Measurements from ENCODE around the gene PCLO.

Gene PCLO

DNA sequence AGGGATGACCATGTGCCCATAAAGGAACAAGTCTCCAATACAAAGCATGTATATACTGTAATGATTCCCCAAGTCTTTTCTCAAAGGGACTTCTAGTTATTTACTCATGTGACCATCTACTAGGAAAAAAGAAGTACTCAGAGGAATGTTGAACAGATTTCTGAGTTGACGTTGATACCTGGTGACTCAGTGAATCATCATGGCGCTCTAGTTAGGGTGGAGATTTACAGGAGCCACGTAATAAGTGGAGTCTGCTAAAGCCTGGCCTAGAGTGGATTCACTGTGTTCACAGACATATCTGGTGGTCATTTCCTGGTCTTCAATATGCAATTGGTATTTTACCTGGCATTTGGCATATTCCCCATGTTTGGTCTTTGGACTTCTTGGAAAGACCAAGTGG is 416.9 kb downstream of the PCLO start:
- no peak overlapping the region for H3K4me3 ChIP-seq (ENCODE audit: low read length)
- H3K9me3 ChIP-seq (ENCODE audit: control insufficient read depth, low read depth, low read length): no peaks in the 10 kb centered on the region
- H3K9ac ChIP-seq (ENCODE audit: low read length): no peak overlapping the region
- no peak overlapping the region for H3K27ac ChIP-seq (ENCODE audit: low read length)
- H3K36me3 ChIP-seq (ENCODE audit: control insufficient read depth, low read depth, low read length): no peaks in the 10 kb centered on the region
- peaks cover 5% of the 10 kb centered on the region for H3K4me1 ChIP-seq (ENCODE audit: control insufficient read depth, low read depth, low read length)
- H3K27me3 ChIP-seq (ENCODE audit: control insufficient read depth, insufficient read depth, low read length): no peaks in the 10 kb centered on the region

DNA sequence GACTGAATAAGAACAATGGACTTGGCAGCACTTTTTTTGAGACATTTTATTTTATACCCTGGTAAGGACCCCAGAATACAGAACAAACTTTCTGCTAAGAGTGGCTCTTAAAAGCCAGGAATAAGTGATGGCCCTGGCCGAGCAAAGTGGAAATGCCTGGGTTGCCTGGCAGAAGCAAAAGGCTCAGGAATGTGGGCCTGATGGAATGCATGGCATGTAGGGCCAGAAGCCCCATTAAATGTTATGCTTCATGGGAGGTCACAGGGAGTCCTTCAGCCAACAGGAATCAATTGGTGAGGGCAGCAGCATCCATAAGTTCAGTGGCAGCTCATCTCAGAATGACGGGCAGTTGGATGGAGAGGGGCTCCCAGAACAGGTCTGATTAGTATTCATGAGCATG is 417.6 kb downstream of the PCLO start:
- no peaks in the 10 kb centered on the region for H3K27me3 ChIP-seq (ENCODE audit: control insufficient read depth, insufficient read depth, low read length)
- no peak overlapping the region for H3K9ac ChIP-seq (ENCODE audit: low read length)
- no peak overlapping the region for H3K4me3 ChIP-seq (ENCODE audit: low read length)
- no peaks in the 10 kb centered on the region for H3K9me3 ChIP-seq (ENCODE audit: control insufficient read depth, low read depth, low read length)
- H3K27ac ChIP-seq (ENCODE audit: low read length): no peak overlapping the region
- peaks cover 5% of the 10 kb centered on the region for H3K4me1 ChIP-seq (ENCODE audit: control insufficient read depth, low read depth, low read length)
- no peaks in the 10 kb centered on the region for H3K36me3 ChIP-seq (ENCODE audit: control insufficient read depth, low read depth, low read length)

GRCh38 chr7:82742163-82742562 is 420.5 kb downstream of the PCLO start:
- H3K9ac ChIP-seq (ENCODE audit: low read length): no peak overlapping the region
- no peaks in the 10 kb centered on the region for H3K9me3 ChIP-seq (ENCODE audit: control insufficient read depth, low read depth, low read length)
- no peaks in the 10 kb centered on the region for H3K36me3 ChIP-seq (ENCODE audit: control insufficient read depth, low read depth, low read length)
- no peak overlapping the region for H3K4me3 ChIP-seq (ENCODE audit: low read length)
- no peaks in the 10 kb centered on the region for H3K27me3 ChIP-seq (ENCODE audit: control insufficient read depth, insufficient read depth, low read length)
- no peak overlapping the region for H3K27ac ChIP-seq (ENCODE audit: low read length)
- peaks cover 5% of the 10 kb centered on the region for H3K4me1 ChIP-seq (ENCODE audit: control insufficient read depth, low read depth, low read length)

GRCh38 chr7:82741493-82741892 is 421.2 kb downstream of the PCLO start:
- Histone ChIP-seq H3K27ac (ENCODE audit: low read length) (no peak overlapping the region), H3K27me3 (ENCODE audit: control insufficient read depth, insufficient read depth, low read length) (no peaks in the 10 kb centered on the region), H3K9ac (ENCODE audit: low read length) (no peak overlapping the region), H3K4me1 (ENCODE audit: control insufficient read depth, low read depth, low read length) (peaks cover 5% of the 10 kb centered on the region), H3K9me3 (ENCODE audit: control insufficient read depth, low read depth, low read length) (no peaks in the 10 kb centered on the region), H3K36me3 (ENCODE audit: control insufficient read depth, low read depth, low read length) (no peaks in the 10 kb centered on the region), H3K4me3 (ENCODE audit: low read length) (no peak overlapping the region)

DNA sequence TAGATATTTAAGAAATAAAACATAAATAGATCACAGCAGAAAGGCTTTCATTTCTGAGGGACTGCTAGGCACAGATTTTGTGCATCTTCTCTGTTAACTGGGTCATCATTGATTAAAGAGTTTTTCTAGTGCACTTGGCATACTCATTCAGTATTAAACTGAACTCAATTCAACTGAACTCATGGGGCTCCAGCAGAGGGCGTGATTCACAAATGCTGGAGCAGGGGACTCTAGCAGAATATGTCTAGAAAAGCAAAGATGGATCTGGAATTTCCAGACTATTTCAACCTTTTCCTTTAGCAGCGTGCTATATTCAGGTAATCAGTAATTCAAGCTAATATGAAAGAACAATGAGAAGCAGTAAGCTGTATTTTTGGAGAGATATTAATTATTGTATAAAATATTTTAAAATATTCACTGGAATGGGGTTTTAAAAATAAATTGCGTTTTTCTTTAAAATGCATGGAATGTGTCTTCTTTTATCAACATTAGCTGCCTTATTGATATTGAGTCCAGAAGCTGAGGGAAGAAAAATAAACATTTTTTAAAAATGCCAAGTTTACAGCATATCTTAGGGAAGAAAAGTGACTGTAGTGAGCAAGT is 422.3 kb downstream of the PCLO start:
- no peaks in the 10 kb centered on the region for H3K36me3 ChIP-seq (ENCODE audit: control insufficient read depth, low read depth, low read length)
- no peaks in the 10 kb centered on the region for H3K27me3 ChIP-seq (ENCODE audit: control insufficient read depth, insufficient read depth, low read length)
- H3K27ac ChIP-seq (ENCODE audit: low read length): no peak overlapping the region
- H3K9ac ChIP-seq (ENCODE audit: low read length): no peak overlapping the region
- H3K4me3 ChIP-seq (ENCODE audit: low read length): no peak overlapping the region
- peaks cover 5% of the 10 kb centered on the region for H3K4me1 ChIP-seq (ENCODE audit: control insufficient read depth, low read depth, low read length)
- no peaks in the 10 kb centered on the region for H3K9me3 ChIP-seq (ENCODE audit: control insufficient read depth, low read depth, low read length)

DNA sequence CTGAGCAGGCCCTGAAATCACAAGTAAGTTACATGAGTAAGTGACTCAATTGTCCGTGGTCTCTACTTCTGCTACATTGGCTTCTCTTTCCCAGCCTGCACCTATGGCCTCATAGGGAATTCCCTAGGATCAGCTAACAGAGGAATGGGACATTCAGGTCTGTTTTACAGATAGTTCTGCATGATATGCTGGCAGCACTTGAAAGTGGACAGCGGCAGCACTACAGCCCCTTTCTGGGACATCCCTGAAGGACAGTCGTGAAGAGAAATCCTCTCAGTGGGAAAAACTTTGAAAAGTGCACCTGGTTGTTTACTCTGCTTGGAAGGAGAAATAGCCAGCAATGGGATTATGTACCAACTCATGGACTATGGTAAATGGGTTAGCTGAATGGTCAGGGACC is 426.1 kb downstream of the PCLO start:
- Histone ChIP-seq H3K27ac (ENCODE audit: low read length) (no peak overlapping the region), H3K9me3 (ENCODE audit: control insufficient read depth, low read depth, low read length) (no peaks in the 10 kb centered on the region)

GRCh38 chr7:82732677-82733076 is 430.0 kb downstream of the PCLO start:
- no peaks in the 10 kb centered on the region for H3K4me1 ChIP-seq (ENCODE audit: control insufficient read depth, low read depth, low read length)
- H3K4me3 ChIP-seq (ENCODE audit: low read length): no peak overlapping the region
- no peak overlapping the region for H3K9ac ChIP-seq (ENCODE audit: low read length)
- no peaks in the 10 kb centered on the region for H3K36me3 ChIP-seq (ENCODE audit: control insufficient read depth, low read depth, low read length)
- no peaks in the 10 kb centered on the region for H3K9me3 ChIP-seq (ENCODE audit: control insufficient read depth, low read depth, low read length)
- no peaks in the 10 kb centered on the region for H3K27me3 ChIP-seq (ENCODE audit: control insufficient read depth, insufficient read depth, low read length)
- no peak overlapping the region for H3K27ac ChIP-seq (ENCODE audit: low read length)

More for the DNA sequence above, 426.1 kb downstream of the PCLO start:
- Histone ChIP-seq H3K27me3 (ENCODE audit: control insufficient read depth, insufficient read depth, low read length) (no peaks in the 10 kb centered on the region), H3K4me3 (ENCODE audit: low read length) (no peak overlapping the region), H3K36me3 (ENCODE audit: control insufficient read depth, low read depth, low read length) (no peaks in the 10 kb centered on the region), H3K4me1 (ENCODE audit: control insufficient read depth, low read depth, low read length) (no peaks in the 10 kb centered on the region), H3K9ac (ENCODE audit: low read length) (no peak overlapping the region)

DNA sequence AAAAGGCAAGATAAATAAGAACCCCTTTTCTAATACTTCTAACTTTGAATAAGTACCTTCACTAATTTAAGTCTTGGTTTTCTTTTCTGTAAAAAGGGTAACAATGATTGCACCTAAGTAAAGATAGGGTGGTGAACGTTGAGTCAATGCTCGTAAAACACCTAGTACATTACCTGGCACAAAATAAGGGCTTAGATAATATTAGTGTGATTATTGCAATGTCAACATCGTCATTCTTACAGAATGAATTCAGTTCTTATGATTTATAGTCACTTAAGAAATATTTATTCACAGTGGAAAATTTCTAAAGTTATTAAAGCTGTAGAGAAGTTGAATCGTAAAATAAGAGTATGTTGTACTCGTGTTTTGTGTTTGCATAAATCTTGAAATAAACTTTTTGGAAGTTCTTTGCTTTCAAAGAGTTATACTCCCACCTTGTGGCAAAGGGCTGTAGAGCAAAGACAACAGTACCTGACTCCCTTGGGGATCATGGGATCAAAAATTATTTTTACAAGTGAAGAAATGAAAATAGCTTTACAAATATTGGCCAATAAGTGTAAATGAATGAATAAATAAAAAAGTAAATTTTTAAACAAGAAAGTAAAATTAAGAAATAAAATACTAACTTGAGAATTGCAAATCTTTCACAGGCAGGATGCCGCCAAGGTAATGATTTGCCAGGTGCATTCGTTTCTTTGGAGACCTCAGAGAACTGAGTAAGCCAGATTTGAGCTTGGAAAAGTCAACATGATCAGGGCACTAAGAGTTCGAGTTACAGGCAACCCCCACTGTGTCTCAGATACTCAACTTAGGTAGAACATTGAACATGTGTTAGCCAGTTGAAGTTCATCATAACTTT is 433.3 kb downstream of the PCLO start:
- Histone ChIP-seq H3K4me1 (ENCODE audit: control insufficient read depth, low read depth, low read length) (no peaks in the 10 kb centered on the region), H3K9ac (ENCODE audit: low read length) (no peak overlapping the region), H3K27me3 (ENCODE audit: control insufficient read depth, insufficient read depth, low read length) (no peaks in the 10 kb centered on the region), H3K36me3 (ENCODE audit: control insufficient read depth, low read depth, low read length) (no peaks in the 10 kb centered on the region), H3K27ac (ENCODE audit: low read length) (no peak overlapping the region), H3K4me3 (ENCODE audit: low read length) (no peak overlapping the region), H3K9me3 (ENCODE audit: control insufficient read depth, low read depth, low read length) (no peaks in the 10 kb centered on the region)

- Histone ChIP-seq H3K27me3 (ENCODE audit: control insufficient read depth, insufficient read depth, low read length) (no peaks in the 10 kb centered on the region), H3K4me3 (ENCODE audit: low read length) (no peak overlapping the region), H3K9me3 (ENCODE audit: control insufficient read depth, low read depth, low read length) (no peaks in the 10 kb centered on the region), H3K36me3 (ENCODE audit: control insufficient read depth, low read depth, low read length) (no peaks in the 10 kb centered on the region), H3K27ac (ENCODE audit: low read length) (no peak overlapping the region), H3K9ac (ENCODE audit: low read length) (no peak overlapping the region), H3K4me1 (ENCODE audit: control insufficient read depth, low read depth, low read length) (peaks cover 5% of the 10 kb centered on the region)
Measured at GRCh38 chr7:82726038-82726800, 436.5 kb downstream of the PCLO start.

- Histone ChIP-seq H3K9me3 (ENCODE audit: control insufficient read depth, low read depth, low read length) (no peaks in the 10 kb centered on the region), H3K4me3 (ENCODE audit: low read length) (no peak overlapping the region), H3K9ac (ENCODE audit: low read length) (no peak overlapping the region), H3K4me1 (ENCODE audit: control insufficient read depth, low read depth, low read length) (peaks cover 5% of the 10 kb centered on the region), H3K27me3 (ENCODE audit: control insufficient read depth, insufficient read depth, low read length) (no peaks in the 10 kb centered on the region), H3K27ac (ENCODE audit: low read length) (no peak overlapping the region), H3K36me3 (ENCODE audit: control insufficient read depth, low read depth, low read length) (no peaks in the 10 kb centered on the region)
Measured at GRCh38 chr7:82723411-82723810, 439.3 kb downstream of the PCLO start.

- H3K4me3 ChIP-seq (ENCODE audit: low read length): no peak overlapping the region
- no peaks in the 10 kb centered on the region for H3K9me3 ChIP-seq (ENCODE audit: control insufficient read depth, low read depth, low read length)
- no peak overlapping the region for H3K27ac ChIP-seq (ENCODE audit: low read length)
- H3K9ac ChIP-seq (ENCODE audit: low read length): no peak overlapping the region
- H3K27me3 ChIP-seq (ENCODE audit: control insufficient read depth, insufficient read depth, low read length): no peaks in the 10 kb centered on the region
- no peaks in the 10 kb centered on the region for H3K36me3 ChIP-seq (ENCODE audit: control insufficient read depth, low read depth, low read length)
- peaks cover 5% of the 10 kb centered on the region for H3K4me1 ChIP-seq (ENCODE audit: control insufficient read depth, low read depth, low read length)
Measured at GRCh38 chr7:82722946-82723345, 439.7 kb downstream of the PCLO start.
